Small intestine (tissue), 7 donors: Measurements from ENCODE around the gene HOXD12. TPM values are rescaled to one million over a fixed set of nuclear protein-coding genes. Genes with fewer than 3 reads are reported as not detected.

Experiments used
- DNase-seq, 2 donors: peaks; one replicate each; pipeline versions ENCODE4 v3.0.0 to v3.0.0-alpha.2; 2013
- FAIRE-seq: peaks from 2 replicates; lab custom pipeline; 2012; peaks lifted over from hg19 to GRCh38; lab: Jason Lieb, UNC
- H3K27ac ChIP-seq, 3 donors: one replicate each; pipeline ENCODE4 v1.5.1; 2013; ENCODE audit warnings: low read length in 2 of 3, mild to moderate bottlenecking in 2 of 3, control low read depth in 1 of 3, inconsistent platforms in 1 of 3, low read depth in 1 of 3, moderate library complexity in 1 of 3
- H3K27me3 ChIP-seq, 3 donors: one replicate each; pipeline ENCODE4 v1.6.1; 2013; ENCODE audit warnings: low read length in 3 of 3, inconsistent platforms in 1 of 3; ENCODE audit not compliant: control insufficient read depth in 3 of 3, insufficient read depth in 3 of 3
- H3K36me3 ChIP-seq, 3 donors: one replicate each; pipeline ENCODE4 v1.6.1; 2013; ENCODE audit warnings: low read length in 3 of 3, inconsistent platforms in 1 of 3, low read depth in 1 of 3, mild to moderate bottlenecking in 1 of 3, moderate library complexity in 1 of 3; ENCODE audit not compliant: control insufficient read depth in 3 of 3, insufficient read depth in 2 of 3
- H3K4me1 ChIP-seq, 3 donors: one replicate each; pipeline ENCODE4 v1.6.1; 2013; ENCODE audit warnings: low read length in 2 of 3, inconsistent platforms in 1 of 3, low read depth in 1 of 3, mild to moderate bottlenecking in 1 of 3, moderate library complexity in 1 of 3; ENCODE audit not compliant: control insufficient read depth in 3 of 3, insufficient read depth in 2 of 3
- H3K4me3 ChIP-seq, 3 donors: one replicate each; pipeline ENCODE4 v1.5.1; 2013; ENCODE audit warnings: low read length in 3 of 3, control low read depth in 1 of 3, inconsistent platforms in 1 of 3, low read depth in 1 of 3, mild to moderate bottlenecking in 1 of 3, moderate library complexity in 1 of 3
- H3K9me3 ChIP-seq, 2 donors: one replicate each; pipeline ENCODE4 v1.6.1; 2013; ENCODE audit warnings: low read depth in 1 of 2, low read length in 1 of 2; ENCODE audit not compliant: control insufficient read depth in 2 of 2, insufficient read depth in 1 of 2
- WGBS, 3 donors: extraction: QIAGEN DNeasy Blood & Tissue Kit; methylation state at CpG; one replicate each; pipeline ENCODE4 v1.1.7; 2013; 5-methylcytosine and 5-hydroxymethylcytosine counted together
- polyA plus RNA-seq, 4 donors: library from polyadenylated mRNA; stranded (reverse) in 3 of 4; unstranded in 1 of 4; fragments of 200-250 nt in 3 of 4; fragments of 120-200 nt in 1 of 4; gene quantifications; one replicate each; pipeline versions ENCODE4 v1.2.1 to v1.2.3, GENCODE V29; 2013
- donor health status: healthy with polysubstance abuse.
- donor health status: control.
- donor health status: control.
- donor health status: Bipolar disorder and iron deficiency.
- donor health status: healthy.

HOXD12 gene
- polyA plus RNA-seq, 4 donors: not detected

DNA sequence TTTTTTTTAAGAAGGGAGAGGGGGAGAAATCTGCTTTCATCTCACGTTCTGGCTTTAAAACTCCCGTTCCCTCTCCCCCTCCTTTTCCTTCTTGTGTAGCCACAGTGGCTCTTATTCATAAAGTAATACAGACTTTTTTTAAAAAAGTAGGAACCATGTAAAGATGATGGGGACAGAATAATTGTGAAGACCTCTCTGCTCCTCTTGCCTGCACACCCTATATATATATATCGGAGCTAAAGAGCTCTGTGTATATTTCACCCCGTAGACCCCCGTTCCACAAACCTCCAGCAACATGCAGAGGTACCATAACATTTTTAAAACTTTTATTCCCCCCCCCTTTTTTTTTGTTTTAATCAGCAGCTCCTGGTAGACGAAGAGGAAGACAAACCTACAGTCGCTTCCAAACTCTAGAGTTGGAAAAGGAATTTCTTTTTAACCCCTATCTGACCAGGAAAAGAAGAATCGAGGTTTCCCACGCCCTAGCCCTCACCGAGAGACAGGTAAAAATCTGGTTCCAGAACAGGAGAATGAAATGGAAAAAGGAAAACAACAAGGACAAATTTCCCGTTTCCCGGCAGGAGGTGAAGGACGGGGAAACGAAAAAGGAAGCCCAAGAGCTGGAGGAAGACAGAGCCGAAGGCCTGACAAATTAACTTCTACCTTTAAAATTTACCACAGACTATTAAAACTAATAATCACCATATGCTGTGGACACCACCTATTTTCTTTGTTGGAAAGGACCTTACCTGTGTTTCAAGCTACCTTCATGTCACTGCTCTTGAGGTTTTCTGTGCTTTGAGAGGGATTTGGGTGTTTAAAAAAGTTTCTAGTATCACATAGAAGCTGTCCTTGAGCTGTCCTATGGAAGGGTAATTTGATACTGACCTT is 31.6 kb downstream of the HOXD12 start:
- no peak for FAIRE-seq
- WGBS, 3 donors: 10 to 16% (median 14%) methylated on average over 15 of the region's 15 CpGs
- H3K4me3 ChIP-seq: peak overlapping the region in 2 of 3 donors; percentile 41 to 44
- peak overlapping the region in 2 of 3 donors; percentile 43 to 75 for H3K27ac ChIP-seq
- H3K27me3 ChIP-seq: peaks cover 7 to 91% (median 40%) of the 10 kb centered on the region in 3 donors
- no peaks in the 10 kb centered on the region for H3K9me3 ChIP-seq
- H3K36me3 ChIP-seq: no peaks in the 10 kb centered on the region
- no peak for DNase-seq
- H3K4me1 ChIP-seq: peaks cover 0 to 4% (median 2%) of the 10 kb centered on the region in 3 donors

DNA sequence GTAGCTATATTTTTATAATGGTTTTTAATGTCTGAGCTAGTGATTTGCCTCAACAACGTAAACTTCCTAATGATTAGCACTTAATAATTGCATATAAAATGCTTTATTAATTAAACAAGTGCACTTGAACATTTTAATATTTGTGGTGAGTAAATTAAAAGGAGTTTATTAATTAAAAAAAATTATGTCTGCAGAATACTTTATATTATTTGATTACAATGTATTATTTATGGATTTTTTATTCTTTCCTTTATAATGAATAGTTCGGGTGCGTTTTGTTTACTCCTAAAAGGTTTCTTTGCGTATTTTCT is 32.2 kb downstream of the HOXD12 start:
- H3K4me1 ChIP-seq: peaks cover 0 to 4% (median 2%) of the 10 kb centered on the region in 3 donors
- peak overlapping the region in 1 of 3 donors; percentile 21 for H3K4me3 ChIP-seq
- no peaks in the 10 kb centered on the region for H3K9me3 ChIP-seq
- FAIRE-seq: no peak
- WGBS, 3 donors: 20 to 31% (median 23%) methylated on average over 4 of the region's 4 CpGs
- H3K27ac ChIP-seq: no peak overlapping the region
- no peaks in the 10 kb centered on the region for H3K36me3 ChIP-seq
- H3K27me3 ChIP-seq: peaks cover 8 to 91% (median 41%) of the 10 kb centered on the region in 3 donors
- no peak for DNase-seq

DNA sequence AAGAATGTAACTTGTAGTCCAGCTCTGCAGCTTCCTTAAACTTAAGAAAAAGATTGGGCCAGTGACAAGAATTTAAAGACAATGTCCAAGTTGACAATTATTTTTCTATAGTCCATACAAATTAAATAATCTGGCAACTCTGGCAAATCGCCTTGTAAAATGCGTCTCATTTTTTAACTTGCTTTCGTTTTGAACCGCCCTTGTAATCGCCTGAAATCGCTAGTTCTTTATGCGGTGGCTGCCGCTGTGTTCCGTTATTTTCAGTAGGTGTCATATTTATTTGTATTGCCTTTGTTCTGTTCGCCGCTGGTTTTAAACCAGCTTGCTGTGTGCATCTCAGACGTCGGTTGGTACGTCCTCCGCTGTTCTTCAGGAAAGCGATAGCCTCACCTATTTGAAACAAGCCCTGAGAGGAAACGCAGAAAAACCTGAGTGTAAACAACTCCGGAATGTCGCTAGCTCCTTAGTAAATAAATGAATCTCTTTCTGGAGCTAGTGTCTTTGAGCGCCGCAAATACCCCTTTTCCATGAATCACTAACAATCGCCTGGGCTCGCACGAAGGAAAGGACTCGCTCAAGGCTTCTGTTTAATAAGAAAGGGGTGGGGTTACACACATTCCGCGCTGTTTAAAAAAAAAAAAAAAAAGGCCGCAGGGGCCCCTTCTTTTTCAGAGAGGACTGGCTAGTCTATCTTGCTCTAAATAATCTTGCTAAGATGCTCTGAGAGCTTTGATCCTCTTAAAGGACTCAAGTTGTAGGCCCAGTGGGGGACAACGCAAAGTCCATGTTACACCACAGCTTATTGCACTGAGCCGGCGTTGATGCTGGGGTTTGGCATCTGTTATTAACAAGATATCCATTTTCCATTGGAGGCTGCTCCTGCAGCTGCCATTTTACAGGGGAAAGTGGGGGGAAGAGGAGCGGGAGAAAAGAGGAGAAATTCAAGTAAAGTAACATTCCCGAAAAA is 32.9 kb downstream of the HOXD12 start:
- H3K27ac ChIP-seq: peak overlapping the region in 1 of 3 donors; percentile 30
- H3K36me3 ChIP-seq: no peaks in the 10 kb centered on the region
- H3K27me3 ChIP-seq: peaks cover 11 to 90% (median 41%) of the 10 kb centered on the region in 3 donors
- FAIRE-seq (no peak), DNase-seq (no peak)
- 6 to 13% (median 11%) methylated on average over 33 of the region's 33 CpGs for WGBS, 3 donors
- peak overlapping the region in 2 of 3 donors; percentile 21 to 22 for H3K4me3 ChIP-seq
- no peaks in the 10 kb centered on the region for H3K9me3 ChIP-seq
- H3K4me1 ChIP-seq: peaks cover 0 to 4% (median 2%) of the 10 kb centered on the region in 3 donors

DNA sequence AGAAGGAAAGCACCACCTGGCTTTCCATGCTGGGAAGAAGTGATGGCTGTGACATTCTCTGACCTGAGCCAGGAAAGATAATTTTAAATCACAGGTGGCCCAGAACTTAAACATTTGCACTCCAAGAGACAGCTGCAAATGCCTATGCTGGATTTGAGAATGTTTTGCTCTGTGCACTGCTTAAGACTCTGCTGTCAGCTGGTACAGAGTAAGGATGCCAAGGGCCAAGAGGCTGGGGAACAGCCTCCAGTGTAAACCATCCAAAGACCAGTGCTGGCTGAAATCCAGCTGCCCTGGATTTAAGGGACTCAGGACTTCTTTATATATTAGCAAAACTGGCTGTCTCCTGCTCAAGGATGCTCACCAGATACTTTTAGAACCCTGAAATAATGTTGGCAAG is 33.8 kb downstream of the HOXD12 start:
- FAIRE-seq (no peak), DNase-seq (no peak)
- Histone ChIP-seq H3K4me1 (peaks cover 0 to 4% (median 2%) of the 10 kb centered on the region in 3 donors), H3K36me3 (no peaks in the 10 kb centered on the region), H3K9me3 (no peaks in the 10 kb centered on the region), H3K27me3 (peaks cover 7 to 88% (median 42%) of the 10 kb centered on the region in 3 donors), H3K4me3 (no peak overlapping the region), H3K27ac (no peak overlapping the region)

DNA sequence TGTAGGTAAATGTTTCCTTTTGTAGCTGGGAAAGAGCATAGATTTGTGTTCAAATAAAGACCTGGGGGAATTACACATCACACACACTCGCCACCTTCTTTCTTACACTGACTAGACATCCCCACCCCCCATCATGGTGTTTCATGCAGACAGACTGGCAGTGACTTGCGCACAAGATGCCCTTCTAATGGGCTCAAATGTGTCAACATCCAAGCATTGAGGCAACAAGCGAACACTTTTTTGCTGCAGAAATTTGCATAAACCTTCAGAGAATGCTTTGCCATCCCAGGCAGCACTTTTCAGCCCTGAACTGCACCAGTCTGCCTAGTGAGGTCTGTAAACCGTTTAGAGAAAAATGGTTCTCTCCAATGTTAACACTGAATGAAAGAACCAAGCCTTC is 34.4 kb downstream of the HOXD12 start:
- peaks cover 0 to 4% (median 2%) of the 10 kb centered on the region in 3 donors for H3K4me1 ChIP-seq

DNA sequence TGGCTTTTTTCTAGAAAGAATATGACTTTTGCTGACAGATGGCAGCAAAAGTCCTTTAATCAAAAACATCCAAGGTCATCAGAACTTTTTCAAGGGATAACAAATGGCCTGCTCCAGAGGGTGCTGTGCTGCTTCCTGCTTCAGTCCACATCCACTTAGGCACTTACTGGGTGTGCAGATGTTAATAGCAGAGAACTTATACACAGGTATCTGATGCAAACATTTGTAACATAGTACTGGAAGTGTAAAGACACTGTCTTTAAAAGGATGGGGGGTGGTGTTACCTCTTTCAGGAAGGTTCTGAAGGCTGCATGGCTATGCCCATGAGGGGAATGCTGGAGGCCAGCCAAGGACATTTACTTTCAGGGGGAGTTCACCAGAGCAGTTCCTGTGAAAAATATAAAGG is 35.4 kb downstream of the HOXD12 start:
- no peaks in the 10 kb centered on the region for H3K36me3 ChIP-seq
- peak overlapping the region in 1 of 3 donors; percentile 72 for H3K27ac ChIP-seq
- H3K9me3 ChIP-seq: no peaks in the 10 kb centered on the region
- FAIRE-seq (no peak), DNase-seq (no peak)
- H3K4me3 ChIP-seq: no peak overlapping the region
- peaks cover 6 to 89% (median 44%) of the 10 kb centered on the region in 3 donors for H3K27me3 ChIP-seq
- peaks cover 0 to 4% (median 0%) of the 10 kb centered on the region in 3 donors for H3K4me1 ChIP-seq

More for the DNA sequence above, 34.4 kb downstream of the HOXD12 start:
- H3K27ac ChIP-seq: no peak overlapping the region
- H3K4me3 ChIP-seq: no peak overlapping the region
- FAIRE-seq (no peak), DNase-seq (no peak)
- no peaks in the 10 kb centered on the region for H3K9me3 ChIP-seq
- WGBS, 3 donors: 19 to 46% (median 28%) methylated on average over 4 of the region's 4 CpGs
- H3K27me3 ChIP-seq: peaks cover 6 to 88% (median 42%) of the 10 kb centered on the region in 3 donors
- H3K36me3 ChIP-seq: no peaks in the 10 kb centered on the region

DNA sequence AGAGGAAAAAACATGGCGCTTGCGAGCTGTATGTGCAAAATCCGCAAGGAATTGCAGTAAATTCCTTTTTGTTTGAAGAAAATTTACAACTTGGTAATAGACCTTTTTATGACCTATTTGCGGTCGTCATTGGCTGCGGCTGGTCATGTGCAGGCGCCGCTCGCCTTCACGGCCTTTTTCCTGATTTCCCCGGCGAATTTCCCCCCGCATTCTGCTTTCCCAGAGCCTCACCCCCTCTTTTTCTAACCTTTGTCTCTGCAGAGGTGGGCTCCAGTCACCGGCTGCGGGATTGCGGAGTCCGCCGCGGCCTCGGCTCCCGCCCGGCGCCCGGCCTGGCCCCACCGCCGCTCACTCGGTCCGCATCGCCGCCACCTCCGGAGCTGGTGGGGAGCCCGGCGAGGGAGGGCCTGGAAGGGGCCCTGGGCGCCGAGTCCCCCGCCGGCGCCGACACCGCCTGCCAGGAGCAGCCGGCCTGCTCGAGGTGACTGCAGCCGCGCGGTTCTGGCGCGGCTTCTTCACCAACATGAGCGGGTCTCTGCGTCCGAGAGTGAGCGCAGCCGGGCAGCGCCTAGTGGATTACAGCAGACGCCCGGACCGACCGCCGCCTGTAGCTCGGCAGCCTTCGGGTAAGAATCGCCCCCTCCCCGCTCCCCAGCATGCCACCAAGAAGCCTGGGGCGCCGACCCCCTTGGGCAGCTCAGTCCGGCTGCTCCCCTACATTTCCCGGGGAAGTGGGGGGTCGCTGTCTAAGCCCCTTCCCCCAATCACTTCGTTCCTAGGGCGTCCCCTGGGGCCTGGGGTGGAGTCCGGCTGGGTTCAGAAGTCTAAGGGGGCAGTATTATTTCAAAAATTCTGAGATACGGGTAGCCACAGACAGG is 37.0 kb downstream of the HOXD12 start:
- Histone ChIP-seq H3K9me3 (no peaks in the 10 kb centered on the region), H3K36me3 (no peaks in the 10 kb centered on the region), H3K4me1 (peaks cover 0 to 8% (median 0%) of the 10 kb centered on the region in 3 donors), H3K27ac (peak overlapping the region in 2 of 3 donors; percentile 60 to 72), H3K4me3 (peak overlapping the region; percentile 53 to 60 (median 54)), H3K27me3 (peaks cover 6 to 93% (median 50%) of the 10 kb centered on the region in 3 donors)
- DNase-seq (peak in 1 of 2 donors; percentile 71), FAIRE-seq (no peak)
- WGBS, 3 donors: 2 to 3% (median 2%) methylated on average over 63 to 71 of the region's 71 CpGs
